ENCODE measurements around the gene TMEM50A.
"Not testable (repeated sequence)": the region's sequence is repeated elsewhere in the genome, so short reads cannot be mapped to it uniquely, and the experiment has no call there.

Gene TMEM50A

DNA sequence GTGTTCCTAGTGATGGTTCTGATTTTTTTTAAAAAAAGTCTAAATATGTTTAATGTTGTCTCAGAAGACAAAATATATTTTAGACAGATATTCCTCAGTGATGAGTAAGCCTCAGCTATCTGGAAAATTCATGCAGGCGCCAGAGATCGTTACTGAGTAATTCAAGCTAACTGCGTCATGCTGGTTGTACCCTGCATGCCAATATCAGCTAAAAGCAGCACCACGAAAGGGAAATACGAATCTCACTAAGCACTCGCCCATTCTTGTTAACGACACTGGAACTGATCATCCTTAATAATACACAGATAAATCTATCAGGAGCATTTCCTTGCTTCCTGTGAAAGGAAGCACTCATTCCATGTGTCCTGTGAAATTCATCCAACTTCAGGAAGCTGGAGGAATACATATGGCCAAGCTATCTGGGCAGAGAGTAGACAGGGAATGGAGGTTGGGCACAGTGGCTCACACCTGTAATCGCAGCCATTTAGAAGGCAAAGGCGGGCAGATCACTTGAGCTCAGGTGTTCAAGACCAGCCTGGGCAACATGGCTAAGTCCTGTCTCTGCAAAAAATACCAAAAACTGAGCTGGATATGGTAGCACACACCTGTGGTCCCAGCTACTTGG lies 17.7 kb upstream of the TMEM50A start:
- H3K4me1 Mint-ChIP-seq; H3K9me3 Mint-ChIP-seq; H3K4me3 Mint-ChIP-seq; H3K36me3 Mint-ChIP-seq (ENCODE audit: low read depth); H3K27me3 Mint-ChIP-seq (ENCODE audit: low read depth); H3K27ac Mint-ChIP-seq: not testable (repeated sequence)

GRCh38 chr1:25322127-25322526 lies 16.0 kb upstream of the TMEM50A start:
- not testable (repeated sequence) for H3K4me3 Mint-ChIP-seq; H3K4me1 Mint-ChIP-seq; H3K27me3 Mint-ChIP-seq (ENCODE audit: low read depth); H3K27ac Mint-ChIP-seq; H3K36me3 Mint-ChIP-seq (ENCODE audit: low read depth); H3K9me3 Mint-ChIP-seq

GRCh38 chr1:25324407-25324806 lies 13.7 kb upstream of the TMEM50A start:
- not testable (repeated sequence) for H3K36me3 Mint-ChIP-seq (ENCODE audit: low read depth); H3K9me3 Mint-ChIP-seq

DNA sequence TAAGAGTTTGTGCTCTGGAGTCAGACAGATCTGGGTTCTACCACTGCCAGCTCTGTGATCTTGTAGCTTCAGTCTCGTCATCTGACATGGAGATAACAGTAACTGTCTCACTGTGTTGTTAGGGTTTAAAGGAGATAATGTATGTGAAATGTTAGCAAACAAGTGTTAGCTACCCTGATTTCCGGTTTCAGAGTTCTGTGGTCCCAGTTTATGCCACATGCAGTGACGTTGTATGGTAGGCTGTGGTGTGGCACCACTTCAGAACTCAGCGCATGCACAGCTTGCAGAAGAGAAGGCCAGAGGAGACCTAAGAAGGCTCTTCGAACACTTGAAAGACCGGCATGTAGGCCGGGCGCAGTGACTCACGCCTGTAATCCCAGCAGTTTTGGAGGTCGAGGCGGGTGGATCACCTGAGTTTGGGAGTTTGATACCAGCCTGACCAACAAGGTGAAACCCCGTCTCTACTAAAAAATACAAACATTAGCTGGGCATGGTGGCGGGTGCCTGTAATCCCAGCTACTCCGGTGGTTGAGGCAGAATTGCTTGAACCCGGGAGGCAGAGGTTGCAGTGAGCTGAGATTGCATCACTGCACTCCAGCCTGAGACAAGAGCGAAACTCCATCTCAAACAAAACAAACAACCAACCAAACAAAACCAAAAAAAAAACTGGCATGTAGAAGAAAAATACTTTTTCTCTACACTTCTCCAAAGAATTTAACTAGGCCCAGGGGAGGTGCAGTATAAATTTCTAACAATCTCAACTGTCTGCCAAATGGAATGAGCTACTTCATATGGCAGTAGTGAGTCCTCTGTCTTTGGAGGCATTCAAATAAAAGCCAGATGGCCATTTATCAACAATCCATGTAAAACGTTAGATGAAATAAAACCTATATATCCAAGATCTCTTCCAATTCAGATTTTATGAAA lies 10.0 kb upstream of the TMEM50A start:
- not testable (repeated sequence) for H3K36me3 Mint-ChIP-seq (ENCODE audit: low read depth); H3K4me1 Mint-ChIP-seq; H3K4me3 Mint-ChIP-seq; H3K9me3 Mint-ChIP-seq; H3K27me3 Mint-ChIP-seq (ENCODE audit: low read depth); H3K27ac Mint-ChIP-seq

More at GRCh38 chr1:25324407-25324806, 13.7 kb upstream of the TMEM50A start:
- not testable (repeated sequence) for H3K4me3 Mint-ChIP-seq; H3K27me3 Mint-ChIP-seq (ENCODE audit: low read depth); H3K4me1 Mint-ChIP-seq; H3K27ac Mint-ChIP-seq

- not testable (repeated sequence) for H3K4me3 Mint-ChIP-seq; H3K27ac Mint-ChIP-seq; H3K9me3 Mint-ChIP-seq; H3K36me3 Mint-ChIP-seq (ENCODE audit: low read depth); H3K27me3 Mint-ChIP-seq (ENCODE audit: low read depth); H3K4me1 Mint-ChIP-seq
Measured at GRCh38 chr1:25328791-25329185, 9.3 kb upstream of the TMEM50A start.

DNA sequence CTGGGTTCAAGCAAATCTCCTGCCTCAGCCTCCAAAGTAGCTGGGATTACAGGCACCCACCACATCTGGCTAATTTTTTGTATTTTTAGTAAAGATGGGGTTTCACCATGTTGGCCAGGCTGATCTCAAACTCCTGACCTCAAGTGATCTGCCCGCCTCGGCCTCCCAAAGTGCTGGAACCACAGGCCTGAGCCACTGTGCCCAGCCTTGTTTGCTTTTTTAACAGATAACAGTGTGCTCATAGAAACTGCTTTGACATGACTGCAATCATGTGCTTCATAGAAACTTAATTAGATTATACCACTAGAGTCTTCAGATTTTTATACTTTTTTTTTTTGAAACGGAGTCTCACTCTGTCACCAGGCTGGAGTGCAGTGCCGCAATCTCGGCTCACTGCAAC lies 8.8 kb upstream of the TMEM50A start:
- not testable (repeated sequence) for H3K4me3 Mint-ChIP-seq; H3K27me3 Mint-ChIP-seq (ENCODE audit: low read depth); H3K36me3 Mint-ChIP-seq (ENCODE audit: low read depth); H3K4me1 Mint-ChIP-seq; H3K9me3 Mint-ChIP-seq
- peak overlapping the region in 1 of 3 experiments; percentile 70 for H3K27ac Mint-ChIP-seq

GRCh38 chr1:25329950-25330349 lies 8.2 kb upstream of the TMEM50A start:
- H3K36me3 Mint-ChIP-seq (ENCODE audit: low read depth); H3K4me3 Mint-ChIP-seq; H3K27me3 Mint-ChIP-seq (ENCODE audit: low read depth); H3K9me3 Mint-ChIP-seq; H3K4me1 Mint-ChIP-seq: not testable (repeated sequence)
- H3K27ac Mint-ChIP-seq, result peak overlapping the region; percentile 11 to 70 (median 56)

- Mint-ChIP-seq H3K4me3 (peak overlapping the region; percentile 93 to 99 (median 94)), H3K4me1 (peaks cover 23% of the 10 kb centered on the region), H3K27ac (peak overlapping the region; percentile 28 to 34 (median 28))
- not testable (repeated sequence) for H3K36me3 Mint-ChIP-seq (ENCODE audit: low read depth); H3K27me3 Mint-ChIP-seq (ENCODE audit: low read depth); H3K9me3 Mint-ChIP-seq
Measured at GRCh38 chr1:25336922-25337354, 1.2 kb upstream of the TMEM50A start.

GRCh38 chr1:25337483-25338187 lies 499 bp upstream of the TMEM50A start:
- Mint-ChIP-seq H3K4me1 (peaks cover 23% of the 10 kb centered on the region), H3K4me3 (peak overlapping the region; percentile 91 to 94 (median 92)), H3K27ac (peak overlapping the region; percentile 73 to 94 (median 90))
- not testable (repeated sequence) for H3K27me3 Mint-ChIP-seq (ENCODE audit: low read depth); H3K36me3 Mint-ChIP-seq (ENCODE audit: low read depth); H3K9me3 Mint-ChIP-seq

DNA sequence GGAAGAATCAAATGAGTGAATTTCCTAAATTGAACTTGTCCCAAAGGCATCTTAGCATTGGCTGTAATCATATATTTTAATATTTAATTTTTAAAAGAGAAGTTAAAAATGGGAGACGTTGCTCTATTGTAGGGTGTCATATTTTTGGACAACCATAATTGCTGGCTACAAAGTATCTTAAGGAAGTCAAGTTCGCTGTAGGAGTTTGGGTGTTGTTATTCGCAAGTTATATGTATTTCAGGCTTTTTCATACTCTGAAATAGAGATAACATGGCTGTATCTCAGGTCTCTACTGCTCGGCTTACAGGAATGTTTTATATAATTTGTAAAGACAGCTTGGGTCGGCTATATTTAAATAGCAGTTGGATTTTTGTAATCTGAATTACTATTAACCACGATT lies 852 bp downstream of the TMEM50A start:
- peaks cover 27% of the 10 kb centered on the region for H3K4me1 Mint-ChIP-seq
- peaks cover 9% of the 10 kb centered on the region for H3K36me3 Mint-ChIP-seq (ENCODE audit: low read depth)
- peak overlapping the region; percentile 73 to 93 (median 90) for H3K27ac Mint-ChIP-seq
- H3K27me3 Mint-ChIP-seq (ENCODE audit: low read depth), result no peaks in the 10 kb centered on the region
- H3K4me3 Mint-ChIP-seq, result peak overlapping the region; percentile 91 to 93 (median 92)
- no peaks in the 10 kb centered on the region for H3K9me3 Mint-ChIP-seq
- TF ChIP-seq, protein P1, sequence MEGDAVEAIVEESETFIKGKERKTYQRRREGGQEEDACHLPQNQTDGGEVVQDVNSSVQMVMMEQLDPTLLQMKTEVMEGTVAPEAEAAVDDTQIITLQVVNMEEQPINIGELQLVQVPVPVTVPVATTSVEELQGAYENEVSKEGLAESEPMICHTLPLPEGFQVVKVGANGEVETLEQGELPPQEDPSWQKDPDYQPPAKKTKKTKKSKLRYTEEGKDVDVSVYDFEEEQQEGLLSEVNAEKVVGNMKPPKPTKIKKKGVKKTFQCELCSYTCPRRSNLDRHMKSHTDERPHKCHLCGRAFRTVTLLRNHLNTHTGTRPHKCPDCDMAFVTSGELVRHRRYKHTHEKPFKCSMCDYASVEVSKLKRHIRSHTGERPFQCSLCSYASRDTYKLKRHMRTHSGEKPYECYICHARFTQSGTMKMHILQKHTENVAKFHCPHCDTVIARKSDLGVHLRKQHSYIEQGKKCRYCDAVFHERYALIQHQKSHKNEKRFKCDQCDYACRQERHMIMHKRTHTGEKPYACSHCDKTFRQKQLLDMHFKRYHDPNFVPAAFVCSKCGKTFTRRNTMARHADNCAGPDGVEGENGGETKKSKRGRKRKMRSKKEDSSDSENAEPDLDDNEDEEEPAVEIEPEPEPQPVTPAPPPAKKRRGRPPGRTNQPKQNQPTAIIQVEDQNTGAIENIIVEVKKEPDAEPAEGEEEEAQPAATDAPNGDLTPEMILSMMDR (IDR thresholded peaks at IDR 0.05; ENCODE audit: unreplicated experiment in 3 of 3), result no peak

Data from nephron (organoid).